ENCODE data around the gene PARD6B. TPM values are rescaled to one million over a fixed set of nuclear protein-coding genes. Genes with fewer than 3 reads are reported as not detected.

PARD6B gene
- total and polyA plus RNA-seq, 2 of the 13 experiments (the other 11 are each of a cell fraction or from before 2014, with no cell fraction given) = 6.9 to 22.2 TPM

DNA sequence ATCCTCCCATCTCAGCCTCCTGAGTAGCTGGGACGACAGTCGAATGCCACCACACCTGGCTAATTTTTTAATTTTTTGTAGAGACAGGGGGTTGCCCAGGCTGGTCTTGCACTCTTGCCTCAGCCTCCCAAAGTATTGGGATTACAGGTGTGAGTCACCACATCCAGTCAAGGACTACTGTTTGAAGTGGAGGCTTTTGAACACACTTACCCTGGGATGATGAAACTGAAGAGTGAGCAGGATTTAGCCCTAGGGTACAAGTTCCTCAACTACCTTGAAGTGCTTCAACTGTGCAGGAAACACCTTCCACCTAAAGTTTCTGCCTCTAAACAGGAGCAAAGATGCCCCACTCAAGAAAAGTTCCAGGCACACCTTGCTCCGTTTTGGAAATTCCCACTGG lies 15.7 kb upstream of the PARD6B start (continued):
- TF ChIP-seq FOSL2 (CRISPR knock-in tag; IDR thresholded peaks at IDR 0.05) (peak; percentile 91), ZFP90 (CRISPR knock-in tag; IDR thresholded peaks at IDR 0.05; ENCODE audit: borderline replicate concordance) (no peak), ZNF460 (CRISPR knock-in tag; IDR thresholded peaks at IDR 0.05; ENCODE audit: borderline replicate concordance) (peak; percentile 60; the same call in 1 of the 2 replicates), CCDC6 (CRISPR knock-in tag; IDR thresholded peaks at IDR 0.05) (no peak), ZNF550 (CRISPR knock-in tag; IDR thresholded peaks at IDR 0.05; ENCODE audit: borderline replicate concordance) (no peak), ATM (IDR thresholded peaks at IDR 0.05; ENCODE audit: borderline replicate concordance) (no peak), NFATC3 (CRISPR knock-in tag; IDR thresholded peaks at IDR 0.05) (no peak), MEIS2 (CRISPR knock-in tag; IDR thresholded peaks at IDR 0.05) (no peak), SP2 (CRISPR knock-in tag; IDR thresholded peaks at IDR 0.05) (no peak), MYNN (CRISPR knock-in tag; IDR thresholded peaks at IDR 0.05; ENCODE audit: low read depth) (no peak), KAT2B (IDR thresholded peaks at IDR 0.05; ENCODE audit: borderline replicate concordance, low read depth, low read length) (no peak), NCOA2 (CRISPR knock-in tag; IDR thresholded peaks at IDR 0.05) (no peak)
- TF ChIP-seq, protein P1, sequence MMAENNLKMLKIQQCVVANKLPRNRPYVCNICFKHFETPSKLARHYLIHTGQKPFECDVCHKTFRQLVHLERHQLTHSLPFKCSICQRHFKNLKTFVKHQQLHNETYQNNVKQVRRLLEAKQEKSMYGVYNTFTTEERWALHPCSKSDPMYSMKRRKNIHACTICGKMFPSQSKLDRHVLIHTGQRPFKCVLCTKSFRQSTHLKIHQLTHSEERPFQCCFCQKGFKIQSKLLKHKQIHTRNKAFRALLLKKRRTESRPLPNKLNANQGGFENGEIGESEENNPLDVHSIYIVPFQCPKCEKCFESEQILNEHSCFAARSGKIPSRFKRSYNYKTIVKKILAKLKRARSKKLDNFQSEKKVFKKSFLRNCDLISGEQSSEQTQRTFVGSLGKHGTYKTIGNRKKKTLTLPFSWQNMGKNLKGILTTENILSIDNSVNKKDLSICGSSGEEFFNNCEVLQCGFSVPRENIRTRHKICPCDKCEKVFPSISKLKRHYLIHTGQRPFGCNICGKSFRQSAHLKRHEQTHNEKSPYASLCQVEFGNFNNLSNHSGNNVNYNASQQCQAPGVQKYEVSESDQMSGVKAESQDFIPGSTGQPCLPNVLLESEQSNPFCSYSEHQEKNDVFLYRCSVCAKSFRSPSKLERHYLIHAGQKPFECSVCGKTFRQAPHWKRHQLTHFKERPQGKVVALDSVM (CRISPR knock-in tag; IDR thresholded peaks at IDR 0.05) = peak; percentile 39; the same call in 1 of the 2 replicates

DNA sequence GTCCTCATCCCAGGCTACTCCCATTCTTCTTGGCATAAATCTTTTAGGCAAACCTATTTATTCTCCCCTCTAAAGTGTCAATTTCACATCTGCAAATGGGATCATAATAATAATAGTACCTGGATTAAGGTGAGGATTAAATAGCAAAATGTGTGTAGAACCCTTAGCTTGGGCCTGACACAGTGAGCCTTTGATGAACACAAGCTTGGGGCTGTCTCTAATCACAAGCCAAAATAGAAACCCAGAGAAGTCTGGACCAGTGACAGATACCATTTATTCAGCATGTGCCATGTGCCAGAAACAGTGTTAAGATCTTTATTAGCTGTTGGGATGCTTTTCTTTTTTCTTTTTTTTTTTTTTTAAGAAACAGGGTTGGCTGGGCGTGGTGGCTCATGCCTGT lies 14.9 kb upstream of the PARD6B start:
- CTCF ChIA-PET (ENCODE audit: low intra/inter-chr PET ratio, low total read pairs) = no interaction called here
- Histone ChIP-seq H3K9me3 (ENCODE audit: low read length) (no peaks in the 10 kb centered on the region), H3K27ac (ENCODE audit: extremely low read length, insufficient read depth, low read length) (no peak overlapping the region), H3K27me3 (ENCODE audit: control insufficient read depth in 1 of 2, insufficient read depth in 2 of 2, low read length in 2 of 2) (0 out of 5 replicates have a peak, but pooled peaks cover 0 to 2% of the 10 kb centered on the region in 2 experiments), H3K4me3 (replicated peaks in 1 of 3; ENCODE audit: insufficient read depth in 1 of 3, low read depth in 2 of 3, low read length in 3 of 3) (no peak overlapping the region), H3K4me1 (ENCODE audit: insufficient read depth, low read length) (peaks cover 31% of the 10 kb centered on the region), H3K4me2 (ENCODE audit: low read depth, low read length) (no peak overlapping the region), H2AFZ (ENCODE audit: low read length) (no peak overlapping the region), H3K79me2 (ENCODE audit: insufficient read depth, low read length) (no peaks in the 10 kb centered on the region), H4K20me1 (ENCODE audit: insufficient read depth, low read length) (no peaks in the 10 kb centered on the region), H3K36me3 (replicated peaks in 1 of 2; ENCODE audit: control insufficient read depth in 1 of 2, insufficient read depth in 2 of 2, low read length in 2 of 2) (no peaks in the 10 kb centered on the region), H3K9ac (ENCODE audit: insufficient read depth, low read depth, low read length) (no peak overlapping the region)
- 6% methylated on average over 1 of the region's 1 CpG for WGBS (ENCODE audit: low lambda C conversion rate)
- no TSS peak for BruUV-seq (replicated peaks)
- DNase-seq (ENCODE audit: low spot score) = no peak
- in situ Hi-C loops (cut with HindIII; ENCODE audit: extremely low pct_ligation_motif_present, low pct_unique_long_range_greater_than_20kb) = no loop called here
- intact Hi-C loops (cut with micrococcal nuclease; ENCODE audit: unreplicated experiment) = no loop called here
- no peak for FAIRE-seq
- POLR2A ChIA-PET = interaction anchor here (0.7 kb wide), 1 partner anchor 8 kb away, joined by 3 read pairs; no protein-coding TSS in a partner anchor
- no peak for ATAC-seq
- TF ChIP-seq, protein P2, sequence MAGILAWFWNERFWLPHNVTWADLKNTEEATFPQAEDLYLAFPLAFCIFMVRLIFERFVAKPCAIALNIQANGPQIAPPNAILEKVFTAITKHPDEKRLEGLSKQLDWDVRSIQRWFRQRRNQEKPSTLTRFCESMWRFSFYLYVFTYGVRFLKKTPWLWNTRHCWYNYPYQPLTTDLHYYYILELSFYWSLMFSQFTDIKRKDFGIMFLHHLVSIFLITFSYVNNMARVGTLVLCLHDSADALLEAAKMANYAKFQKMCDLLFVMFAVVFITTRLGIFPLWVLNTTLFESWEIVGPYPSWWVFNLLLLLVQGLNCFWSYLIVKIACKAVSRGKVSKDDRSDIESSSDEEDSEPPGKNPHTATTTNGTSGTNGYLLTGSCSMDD (CRISPR knock-in tag; IDR thresholded peaks at IDR 0.05) = no peak
- TF ChIP-seq JUN (CRISPR knock-in tag; IDR thresholded peaks at IDR 0.05) (no peak), ZNF225 (CRISPR knock-in tag; IDR thresholded peaks at IDR 0.05) (no peak), CENPX (CRISPR knock-in tag; IDR thresholded peaks at IDR 0.05) (no peak), KLF9 (CRISPR knock-in tag; IDR thresholded peaks at IDR 0.05; ENCODE audit: low read depth) (no peak), SALL1 (CRISPR knock-in tag; IDR thresholded peaks at IDR 0.05) (no peak), ZSCAN30 (CRISPR knock-in tag; IDR thresholded peaks at IDR 0.05) (no peak), ATAD3A (CRISPR knock-in tag; IDR thresholded peaks at IDR 0.05) (no peak), NPAS2 (CRISPR knock-in tag; IDR thresholded peaks at IDR 0.05; ENCODE audit: borderline replicate concordance) (no peak), ZNF17 (CRISPR knock-in tag; IDR thresholded peaks at IDR 0.05) (no peak), MED8 (CRISPR knock-in tag; IDR thresholded peaks at IDR 0.05; ENCODE audit: insufficient replicate concordance) (no peak), ZNF75D (CRISPR knock-in tag; IDR thresholded peaks at IDR 0.05; ENCODE audit: borderline replicate concordance) (no peak)

Measured in HepG2 (cell line).